Karpas-422 (cell line): ENCODE results near the gene RNF20. TPM values are rescaled to one million over a fixed set of nuclear protein-coding genes. Genes with fewer than 3 reads are reported as not detected.
"Not testable (repeated sequence)": the region's sequence is repeated elsewhere in the genome, so short reads cannot be mapped to it uniquely, and the experiment has no call there.

ENCODE experiments used
- DNase-seq: peaks from one replicate; pipeline ENCODE4 v3.0.0-alpha.2; 2015
- H2AFZ ChIP-seq: fragments of 200-600 bp; sonication (generic); 2 replicates; pipeline ENCODE4 v1.6.1; 2014; ENCODE audit warnings: antibody characterized with exemption, low read length, mixed read lengths
- H3K27ac ChIP-seq: fragments of 200-600 bp; sonication (generic); 2 replicates; pipeline ENCODE4 v1.5.1; 2014; ENCODE audit warnings: mild to moderate bottlenecking, low read length, moderate library complexity
- H3K27me3 ChIP-seq: fragments of 200-600 bp; sonication (generic); 2 replicates; pipeline ENCODE4 v1.6.1; 2014; ENCODE audit warnings: low read length, mixed read lengths
- H3K36me3 ChIP-seq: fragments of 200-600 bp; sonication (generic); 2 replicates; pipeline ENCODE4 v1.6.1; 2014; ENCODE audit warnings: low read length, mixed read lengths; ENCODE audit not compliant: insufficient read depth
- H3K4me1 ChIP-seq: fragments of 200-600 bp; sonication (generic); 2 replicates; pipeline ENCODE4 v1.6.1; 2014; ENCODE audit warnings: mild to moderate bottlenecking, low read length, mixed read lengths
- H3K4me2 ChIP-seq: fragments of 200-600 bp; sonication (generic); 2 replicates; pipeline ENCODE4 v1.6.1; 2014; ENCODE audit warnings: low read length, low read depth, mild to moderate bottlenecking; ENCODE audit not compliant: poor library complexity, severe bottlenecking
- H3K4me3 ChIP-seq: fragments of 200-600 bp; sonication (generic); 2 replicates; pipeline ENCODE4 v1.5.1; 2014; ENCODE audit warnings: mild to moderate bottlenecking, antibody characterized with exemption, low read length, mixed read lengths
- H3K79me2 ChIP-seq: fragments of 200-600 bp; sonication (generic); 2 replicates; pipeline ENCODE4 v1.6.1; 2014; ENCODE audit warnings: mild to moderate bottlenecking, low read length, mixed read lengths
- H3K9ac ChIP-seq: fragments of 200-600 bp; sonication (generic); 2 replicates; pipeline ENCODE4 v1.6.0; 2014; ENCODE audit warnings: low read length
- H3K9me2 ChIP-seq: fragments of 200-600 bp; sonication (generic), shearing (Covaris generic); replicated peaks from 2 replicates; pipeline ENCODE4 v1.6.0; 2014; ENCODE audit warnings: mild to moderate bottlenecking, low read length, moderate library complexity; ENCODE audit not compliant: insufficient read depth
- H3K9me3 ChIP-seq: fragments of 300-700, 200-600 bp; sonication (generic); 2 replicates; pipeline ENCODE4 v1.6.1; 2014; ENCODE audit warnings: low read length, mixed read lengths
- H4K20me1 ChIP-seq: fragments of 200-600 bp; sonication (generic); 2 replicates; pipeline ENCODE4 v1.6.1; 2014; ENCODE audit warnings: mild to moderate bottlenecking, antibody characterized with exemption, low read length, low read depth; ENCODE audit not compliant: insufficient read depth
- total RNA-seq: library from RNA; depleted of rRNA; stranded (reverse); fragments of >200 nt; shearing (Covaris generic); gene quantifications from 2 replicates; pipeline ENCODE4 v1.2.3, GENCODE V29; 2014; ENCODE audit warnings: low replicate concordance

The RNF20 gene
- total RNA-seq, 1 experiment from 2014 or later: 12.0 TPM

DNA sequence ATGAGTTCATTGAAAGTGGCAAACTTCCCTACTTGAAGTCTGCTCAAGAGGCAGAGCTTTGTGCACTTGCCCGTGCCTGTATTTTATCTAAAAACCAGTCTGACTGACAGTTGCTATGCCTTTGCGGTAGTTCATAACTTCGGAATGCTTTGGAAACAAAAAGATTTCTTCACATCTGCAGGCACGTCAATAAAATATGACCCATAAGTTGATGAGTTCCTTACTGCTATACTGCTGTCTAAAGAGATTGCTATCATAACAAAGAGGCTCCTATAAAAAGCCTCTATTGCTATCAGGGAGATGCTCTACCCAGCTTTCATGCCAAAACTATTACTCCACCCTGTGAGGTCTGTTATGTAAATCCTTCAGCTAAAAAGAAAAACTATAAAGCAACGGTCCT lies 25.4 kb upstream of the RNF20 start:
- Histone ChIP-seq H3K27ac (no peak overlapping the region), H3K9ac (no peak overlapping the region), H2AFZ (no peak overlapping the region), H3K9me2 (no peaks in the 10 kb centered on the region), H4K20me1 (no peaks in the 10 kb centered on the region), H3K36me3 (no peaks in the 10 kb centered on the region), H3K27me3 (no peaks in the 10 kb centered on the region), H3K9me3 (no peaks in the 10 kb centered on the region), H3K4me2 (no peak overlapping the region), H3K4me3 (no peak overlapping the region), H3K4me1 (no peaks in the 10 kb centered on the region), H3K79me2 (no peaks in the 10 kb centered on the region)
- DNase-seq: no peak

- DNase-seq: no peak
- H3K9me3 ChIP-seq: no peaks in the 10 kb centered on the region
- H2AFZ ChIP-seq: no peak overlapping the region
- H3K27ac ChIP-seq: no peak overlapping the region
- H3K4me1 ChIP-seq: no peaks in the 10 kb centered on the region
- H3K9me2 ChIP-seq: no peaks in the 10 kb centered on the region
- H3K4me3 ChIP-seq: no peak overlapping the region
- H3K9ac ChIP-seq: no peak overlapping the region
- no peaks in the 10 kb centered on the region for H3K36me3 ChIP-seq
- no peaks in the 10 kb centered on the region for H3K79me2 ChIP-seq
- no peaks in the 10 kb centered on the region for H4K20me1 ChIP-seq
- no peak overlapping the region for H3K4me2 ChIP-seq
- no peaks in the 10 kb centered on the region for H3K27me3 ChIP-seq
These were observed 24.1 kb upstream of the RNF20 start for GRCh38 chr9:101509572-101509971.

DNA sequence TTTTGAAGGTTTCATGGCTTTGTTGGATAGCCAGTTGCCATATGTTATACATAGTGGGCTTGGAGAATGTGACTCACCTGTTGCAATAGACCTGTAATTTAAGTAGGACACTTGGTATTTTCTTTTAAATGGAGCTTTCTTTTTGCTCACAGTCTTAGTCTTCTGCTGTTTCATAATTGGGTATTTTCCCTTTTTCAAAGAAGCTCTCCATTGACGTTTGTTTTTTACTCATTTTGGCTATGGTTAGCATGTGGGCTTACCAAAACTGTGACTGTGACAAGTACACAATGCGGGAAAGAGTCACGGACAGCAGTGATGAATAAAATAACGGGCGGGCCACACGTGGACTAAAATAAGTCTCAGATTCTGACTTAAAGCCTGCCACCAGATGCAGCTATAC lies 23.2 kb upstream of the RNF20 start:
- Histone ChIP-seq H3K4me1 (no peaks in the 10 kb centered on the region), H2AFZ (no peak overlapping the region), H3K4me2 (no peak overlapping the region), H3K79me2 (no peaks in the 10 kb centered on the region), H4K20me1 (no peaks in the 10 kb centered on the region), H3K36me3 (no peaks in the 10 kb centered on the region), H3K27ac (no peak overlapping the region), H3K27me3 (no peaks in the 10 kb centered on the region), H3K4me3 (no peak overlapping the region), H3K9me2 (no peaks in the 10 kb centered on the region), H3K9ac (no peak overlapping the region), H3K9me3 (no peaks in the 10 kb centered on the region)
- DNase-seq: no peak

DNA sequence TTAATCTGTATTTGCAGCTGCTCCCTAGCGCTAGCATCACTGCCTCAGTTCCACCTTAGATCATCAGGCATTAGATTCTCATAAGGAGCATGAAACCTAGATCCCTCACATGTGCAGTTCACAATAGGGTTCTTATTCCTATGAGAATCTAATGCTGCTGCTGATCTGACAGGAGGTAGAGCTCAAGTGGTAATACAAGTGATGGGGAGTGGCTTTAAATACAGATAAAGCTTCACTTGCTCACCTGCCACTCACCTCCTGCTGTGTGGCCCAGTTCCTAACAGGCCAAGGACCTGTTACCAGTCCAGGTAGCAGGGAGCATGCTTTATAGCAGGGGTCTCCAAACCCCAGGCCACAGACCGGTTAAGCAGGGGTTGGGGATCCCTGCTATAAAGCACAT lies 22.6 kb upstream of the RNF20 start:
- no peak overlapping the region for H3K4me3 ChIP-seq
- H2AFZ ChIP-seq: no peak overlapping the region
- H3K36me3 ChIP-seq: no peaks in the 10 kb centered on the region
- H3K9me3 ChIP-seq: no peaks in the 10 kb centered on the region
- H3K27me3 ChIP-seq: no peaks in the 10 kb centered on the region
- H4K20me1 ChIP-seq: no peaks in the 10 kb centered on the region
- no peak overlapping the region for H3K9ac ChIP-seq
- no peak overlapping the region for H3K27ac ChIP-seq
- no peaks in the 10 kb centered on the region for H3K79me2 ChIP-seq
- DNase-seq: no peak
- H3K4me1 ChIP-seq: no peaks in the 10 kb centered on the region
- no peaks in the 10 kb centered on the region for H3K9me2 ChIP-seq
- no peak overlapping the region for H3K4me2 ChIP-seq

GRCh38 chr9:101512116-101512515 lies 21.5 kb upstream of the RNF20 start:
- H3K9ac ChIP-seq: no peak overlapping the region
- no peaks in the 10 kb centered on the region for H3K9me2 ChIP-seq
- H3K4me3 ChIP-seq: no peak overlapping the region
- no peaks in the 10 kb centered on the region for H3K79me2 ChIP-seq
- H3K4me2 ChIP-seq: no peak overlapping the region
- H3K27me3 ChIP-seq: no peaks in the 10 kb centered on the region
- H3K27ac ChIP-seq: no peak overlapping the region
- H3K36me3 ChIP-seq: no peaks in the 10 kb centered on the region
- no peaks in the 10 kb centered on the region for H3K9me3 ChIP-seq
- no peaks in the 10 kb centered on the region for H3K4me1 ChIP-seq
- no peak overlapping the region for H2AFZ ChIP-seq
- H4K20me1 ChIP-seq: no peaks in the 10 kb centered on the region
- DNase-seq: no peak

DNA sequence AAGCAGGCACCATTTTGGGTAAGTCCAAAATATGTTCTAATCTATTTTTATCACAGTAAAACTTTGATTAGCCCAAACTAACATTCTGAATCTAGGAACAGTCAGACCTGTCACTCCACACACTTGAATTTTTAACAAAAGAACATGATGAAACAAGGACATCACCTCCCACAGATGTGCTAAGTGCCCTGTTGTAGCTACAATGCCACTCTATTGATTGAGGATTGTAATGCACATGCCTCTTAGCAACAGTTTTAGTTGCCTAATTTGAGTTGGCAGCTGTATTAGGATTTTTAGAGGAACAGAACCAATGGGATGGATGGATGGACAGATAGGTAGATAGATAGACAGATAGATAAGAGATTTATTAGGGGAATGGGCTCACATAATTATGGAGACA lies 20.3 kb upstream of the RNF20 start:
- Histone ChIP-seq H3K4me1 (no peaks in the 10 kb centered on the region), H3K4me2 (no peak overlapping the region), H3K27ac (no peak overlapping the region), H3K9me2 (no peaks in the 10 kb centered on the region), H3K9ac (no peak overlapping the region), H3K36me3 (no peaks in the 10 kb centered on the region), H2AFZ (no peak overlapping the region), H4K20me1 (no peaks in the 10 kb centered on the region), H3K4me3 (no peak overlapping the region), H3K27me3 (no peaks in the 10 kb centered on the region), H3K9me3 (no peaks in the 10 kb centered on the region), H3K79me2 (no peaks in the 10 kb centered on the region)
- DNase-seq: no peak

DNA sequence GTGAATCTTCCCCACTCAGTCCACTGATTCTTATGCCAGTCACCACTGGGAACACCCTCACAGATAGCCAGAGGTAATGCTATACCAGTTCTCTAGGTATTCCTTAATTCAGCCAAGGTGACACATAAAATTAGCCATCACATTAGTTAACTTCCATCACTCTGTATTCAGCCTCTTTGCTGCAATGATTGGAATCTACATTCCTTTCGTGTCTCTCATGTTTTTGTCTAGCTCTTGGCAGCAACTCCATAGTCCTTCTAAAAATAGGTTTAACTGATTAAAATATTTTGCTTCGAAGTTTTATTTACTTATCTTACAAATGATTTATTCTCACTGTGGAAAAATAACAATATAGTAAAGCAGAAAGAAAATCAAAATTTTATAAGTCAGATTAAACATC lies 19.6 kb upstream of the RNF20 start:
- Histone ChIP-seq H3K4me2 (no peak overlapping the region), H3K27me3 (no peaks in the 10 kb centered on the region), H3K4me3 (no peak overlapping the region), H2AFZ (no peak overlapping the region), H3K36me3 (no peaks in the 10 kb centered on the region), H3K9ac (no peak overlapping the region), H3K9me2 (no peaks in the 10 kb centered on the region), H3K27ac (no peak overlapping the region), H3K9me3 (no peaks in the 10 kb centered on the region), H3K79me2 (no peaks in the 10 kb centered on the region), H4K20me1 (no peaks in the 10 kb centered on the region), H3K4me1 (no peaks in the 10 kb centered on the region)
- DNase-seq: no peak

GRCh38 chr9:101516655-101517054 lies 17.0 kb upstream of the RNF20 start:
- Histone ChIP-seq H3K9ac (no peak overlapping the region), H3K27me3 (no peaks in the 10 kb centered on the region), H3K27ac (no peak overlapping the region), H3K36me3 (no peaks in the 10 kb centered on the region), H3K4me1 (no peaks in the 10 kb centered on the region), H3K9me2 (no peaks in the 10 kb centered on the region), H2AFZ (no peak overlapping the region), H3K4me2 (no peak overlapping the region), H4K20me1 (no peaks in the 10 kb centered on the region), H3K9me3 (no peaks in the 10 kb centered on the region), H3K4me3 (no peak overlapping the region), H3K79me2 (no peaks in the 10 kb centered on the region)
- DNase-seq: no peak

DNA sequence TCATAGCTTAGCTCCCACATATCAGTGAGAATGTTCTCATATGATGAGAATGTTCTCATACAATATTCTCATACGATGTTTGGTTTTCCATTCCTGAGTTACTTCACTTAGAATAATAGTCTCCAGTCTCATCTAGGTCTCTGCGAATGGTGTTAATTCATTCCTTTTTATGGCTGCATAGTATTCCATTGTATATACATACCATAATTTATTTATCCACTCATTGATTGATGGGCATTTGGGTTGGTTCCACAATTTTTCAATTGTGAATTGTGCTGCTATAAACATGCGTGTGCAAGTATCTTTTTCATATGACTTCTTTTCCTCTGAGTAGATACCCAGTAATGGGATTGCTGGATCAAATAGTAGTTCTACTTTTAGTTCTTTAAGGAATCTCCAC lies 15.2 kb upstream of the RNF20 start:
- H3K36me3 ChIP-seq, H3K4me3 ChIP-seq, H2AFZ ChIP-seq, H3K27me3 ChIP-seq, H3K4me1 ChIP-seq, H3K9me2 ChIP-seq, H3K79me2 ChIP-seq, H3K9ac ChIP-seq, H4K20me1 ChIP-seq, DNase-seq, H3K4me2 ChIP-seq, H3K27ac ChIP-seq, H3K9me3 ChIP-seq: not testable (repeated sequence)
